HG02943 (cell line): ENCODE results near the gene ABT1.

Experiments
- ATAC-seq: cut with Tn5 transposase; IDR thresholded peaks from one replicate; pipeline ENCODE4 v1.9.1; 2021; ENCODE audit warnings: mild to moderate bottlenecking, low read depth, moderate library complexity; ENCODE audit not compliant: unreplicated experiment

The ABT1 gene

GRCh38 chr6:26600759-26601158 lies 4.0 kb downstream of the ABT1 start:
- no peak for ATAC-seq

DNA sequence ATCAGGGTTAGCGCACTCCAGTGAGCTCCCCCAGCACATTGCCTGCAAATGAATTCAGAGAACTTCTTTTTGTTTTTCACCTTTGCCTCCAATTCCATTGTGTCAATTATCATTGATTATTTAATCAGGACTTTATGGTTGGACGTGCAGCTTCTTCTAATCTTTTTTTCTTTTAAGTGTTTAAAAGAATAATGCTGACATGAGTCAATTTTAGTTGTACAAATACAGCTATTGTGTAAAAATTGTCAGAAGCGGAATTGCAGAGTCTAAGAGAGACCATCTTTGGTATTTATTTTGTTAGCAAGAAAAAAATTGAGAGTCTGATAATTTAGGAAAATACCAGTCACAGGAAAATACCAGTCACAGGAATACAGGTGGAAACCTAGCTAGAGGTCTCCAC lies 5.5 kb downstream of the ABT1 start:
- ATAC-seq: no peak

- no peak for ATAC-seq
These were observed 7.3 kb downstream of the ABT1 start for GRCh38 chr6:26604026-26604425.

GRCh38 chr6:26604797-26605196 lies 8.0 kb downstream of the ABT1 start:
- ATAC-seq: no peak

- no peak for ATAC-seq
These were observed 10.9 kb downstream of the ABT1 start for GRCh38 chr6:26607434-26608230.

DNA sequence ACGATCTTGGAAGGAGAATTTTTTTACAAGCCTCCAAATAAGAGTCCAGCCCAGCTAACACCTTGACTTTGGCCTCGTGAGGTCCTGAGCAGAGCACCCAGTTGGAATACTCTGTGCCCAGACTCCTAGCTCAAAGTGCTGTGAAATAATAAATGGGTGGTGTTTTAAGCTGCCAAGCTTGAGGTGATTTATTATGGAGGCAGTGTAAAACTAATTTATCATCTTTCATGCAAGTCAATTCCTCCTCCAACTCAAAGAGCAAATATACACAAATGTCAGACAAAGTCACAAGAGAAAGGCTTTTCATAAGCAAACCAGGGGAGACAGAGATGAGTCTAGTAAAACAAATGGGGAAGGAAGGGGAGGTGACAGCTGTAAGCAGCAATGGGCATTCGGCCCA lies 12.7 kb downstream of the ABT1 start:
- ATAC-seq: no peak

DNA sequence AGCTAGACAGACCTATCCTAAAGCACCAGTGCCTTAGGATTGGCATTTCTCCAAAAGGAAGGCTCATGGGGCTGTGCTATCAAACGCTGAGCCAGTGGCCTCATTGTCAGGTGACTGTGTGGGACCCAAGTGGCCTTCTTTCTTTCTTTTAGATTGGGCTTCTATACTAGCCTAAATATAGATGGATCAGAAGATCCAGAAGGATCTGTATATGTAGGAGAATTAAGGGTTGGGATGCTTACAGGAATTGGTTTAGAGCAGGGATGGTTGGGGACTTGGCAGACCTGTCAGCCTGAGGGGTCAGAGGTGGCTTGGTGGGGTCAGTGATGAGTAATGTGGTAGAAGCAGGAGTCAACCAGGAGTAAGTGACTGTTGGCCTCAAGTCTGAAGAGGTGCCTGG lies 14.8 kb downstream of the ABT1 start:
- ATAC-seq: no peak

DNA sequence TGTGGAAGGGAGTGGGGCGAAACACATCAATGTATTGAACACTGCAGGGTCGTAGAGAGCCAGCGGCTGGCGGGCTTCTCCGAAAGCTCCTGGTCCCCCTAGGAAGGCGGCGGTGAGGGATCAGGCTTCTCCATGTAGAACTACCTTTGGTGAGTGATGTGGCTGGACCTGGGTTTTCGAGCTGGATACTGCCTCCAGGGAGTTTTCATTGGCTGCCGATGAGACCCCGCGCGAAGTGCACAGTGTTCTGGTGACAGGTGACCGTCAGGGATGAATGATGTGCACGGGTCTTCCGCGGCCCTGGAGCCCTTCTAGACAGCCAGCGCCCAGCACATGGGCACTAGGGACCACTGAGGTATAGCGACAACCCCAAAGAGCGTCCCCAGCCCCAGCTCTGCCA lies 16.4 kb downstream of the ABT1 start:
- no peak for ATAC-seq

GRCh38 chr6:26613689-26614683 lies 17.2 kb downstream of the ABT1 start:
- ATAC-seq: no peak

DNA sequence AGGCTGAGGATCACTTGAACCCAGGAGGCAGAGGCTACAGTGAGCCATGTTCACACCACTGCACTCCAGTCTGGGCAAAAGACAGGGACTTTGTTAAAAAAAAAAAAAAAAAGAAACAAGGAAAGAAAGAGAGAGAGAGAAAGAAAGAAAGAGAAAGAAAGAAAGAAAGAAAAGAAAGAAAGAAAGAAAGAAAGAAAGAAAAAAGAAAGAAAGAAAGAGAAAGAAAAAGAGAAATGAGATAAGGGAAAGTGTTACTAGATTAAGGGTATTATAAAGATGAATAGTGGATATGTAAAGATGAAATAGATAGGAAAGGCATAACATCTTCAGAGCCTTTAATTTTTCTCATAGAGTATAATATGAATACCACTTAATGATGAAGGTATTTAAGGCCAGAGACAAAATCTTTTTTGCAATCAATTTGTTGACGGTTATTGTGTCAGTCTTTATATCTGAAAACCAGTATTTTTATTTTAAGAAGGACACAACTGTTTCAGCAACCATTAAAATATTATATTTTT lies 26.6 kb downstream of the ABT1 start:
- ATAC-seq: no peak

DNA sequence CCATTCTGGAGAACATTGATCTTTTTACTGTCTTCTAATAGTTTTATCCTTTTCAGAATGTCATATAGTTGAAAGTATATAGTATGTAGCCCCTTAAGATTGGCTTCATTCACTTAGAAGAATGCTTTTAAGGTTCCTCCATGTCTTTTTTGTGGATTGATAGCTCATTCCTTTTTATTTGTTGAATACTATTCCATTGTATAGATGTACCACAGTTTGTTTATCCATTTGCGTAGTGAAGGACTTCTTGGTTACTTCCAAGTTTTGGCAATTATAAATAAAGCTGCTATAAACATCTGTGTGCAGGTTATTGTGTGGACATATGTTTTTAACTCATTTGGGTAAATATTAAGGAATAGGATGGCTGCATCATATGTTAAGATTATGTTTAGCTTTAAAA lies 27.8 kb downstream of the ABT1 start:
- ATAC-seq: no peak

DNA sequence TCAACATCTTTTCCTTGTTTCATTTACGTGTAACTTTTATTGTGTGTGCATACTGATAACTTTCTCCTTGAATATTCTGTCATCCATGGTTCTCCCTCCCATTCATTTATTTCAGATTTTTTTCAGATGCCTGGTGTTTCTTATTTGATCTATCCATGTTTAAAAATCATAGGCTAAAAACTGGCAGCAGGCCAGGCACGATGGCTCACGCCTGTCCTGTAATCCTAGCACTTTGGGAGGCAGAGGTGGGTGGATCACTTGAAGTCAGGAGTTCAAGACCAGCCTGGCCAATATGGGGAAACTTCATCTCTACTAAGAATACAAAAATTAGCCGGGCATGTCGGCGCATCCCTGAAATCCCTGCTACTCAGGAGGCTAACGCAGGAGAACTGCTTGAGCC lies 31.1 kb downstream of the ABT1 start:
- no peak for ATAC-seq

DNA sequence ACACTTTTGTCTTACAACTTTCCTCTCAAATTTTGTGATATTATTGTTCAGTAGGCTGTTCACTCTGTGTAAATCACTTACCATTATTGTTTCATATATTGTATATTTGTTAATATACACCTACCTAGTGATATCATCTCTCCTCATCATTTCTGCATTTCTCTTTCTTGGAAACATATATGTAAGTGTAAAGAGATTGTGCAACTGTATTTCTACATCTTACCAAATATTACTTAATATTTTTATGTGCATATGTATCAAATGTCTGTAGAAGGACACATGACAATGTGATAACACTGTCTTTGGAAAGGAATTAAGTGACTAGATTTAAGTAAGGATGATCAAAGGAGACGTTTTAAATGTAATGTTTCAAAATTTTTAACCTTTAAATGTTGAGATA lies 32.6 kb downstream of the ABT1 start:
- no peak for ATAC-seq

DNA sequence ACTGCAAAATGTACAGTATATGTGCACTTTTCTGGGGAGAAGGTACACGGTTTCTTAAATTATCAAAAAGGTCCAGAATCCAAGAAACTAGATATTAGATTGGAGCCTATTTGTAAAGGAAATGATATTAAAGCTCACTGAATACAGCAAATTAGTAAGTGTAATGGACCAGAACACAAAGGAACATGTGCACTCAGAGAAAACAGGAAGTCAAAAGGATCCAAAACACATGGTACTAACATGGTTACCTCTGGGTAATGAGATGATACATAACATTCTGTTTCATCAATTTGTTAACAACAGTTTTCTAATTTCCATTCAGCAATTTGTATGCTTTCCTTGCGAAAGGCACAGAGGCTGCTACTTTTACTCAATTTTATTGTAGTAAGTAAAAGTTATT lies 44.1 kb downstream of the ABT1 start:
- no peak for ATAC-seq

DNA sequence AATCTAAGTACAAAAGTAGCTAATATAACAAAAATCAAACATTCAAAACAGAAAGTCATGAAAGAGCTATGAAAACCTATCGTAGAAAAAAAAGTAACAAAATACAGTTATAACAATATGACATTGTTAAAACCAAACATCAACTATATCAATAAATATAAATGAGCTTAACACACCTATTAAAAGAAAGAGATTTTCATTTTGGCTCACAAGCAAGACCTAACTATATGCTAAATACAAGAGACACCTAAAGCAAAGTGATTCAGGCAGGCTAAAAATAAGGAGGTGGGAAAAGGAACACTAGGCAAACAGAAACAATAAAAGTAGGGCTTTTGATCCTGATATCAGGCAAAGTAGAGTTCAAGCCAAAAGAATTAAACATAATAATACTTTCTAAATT lies 49.3 kb downstream of the ABT1 start:
- no peak for ATAC-seq
